ENCODE results near the gene MSRB3. TPM values are rescaled to one million over a fixed set of nuclear protein-coding genes. Genes with fewer than 3 reads are reported as not detected.

Gene MSRB3
- total and polyA plus RNA-seq, 2 donors (not counting 3 experiments of a cell fraction or from before 2014, with no cell fraction given) = 20.0 to 59.3 TPM

- Histone ChIP-seq H3K4me2 (ENCODE audit: insufficient read depth, low read length) (no peak overlapping the region), H3K9me3 (replicated peaks; ENCODE audit: control insufficient read depth, insufficient read depth, low read length) (no peaks in the 10 kb centered on the region), H3K4me1 (ENCODE audit: control insufficient read depth, extremely low read depth, insufficient read depth, low read length) (no peaks in the 10 kb centered on the region), H2AFZ (ENCODE audit: low read depth, low read length) (no peak overlapping the region), H3K9ac (replicated peaks; ENCODE audit: extremely low read depth, insufficient read depth, low read length) (no peak overlapping the region), H3K27ac (ENCODE audit: insufficient read depth, low read depth, low read length) (no peak overlapping the region), H3K27me3 (ENCODE audit: control insufficient read depth in 2 of 2, insufficient read depth in 2 of 2, low read length in 2 of 2) (no peaks in the 10 kb centered on the region), H3K9me1 (replicated peaks; ENCODE audit: control insufficient read depth, extremely low read depth, insufficient read depth, low read length) (no peaks in the 10 kb centered on the region), H3K79me2 (ENCODE audit: control insufficient read depth, insufficient read depth, low read length) (no peaks in the 10 kb centered on the region), H3K36me3 (ENCODE audit: control insufficient read depth in 2 of 2, extremely low read depth in 1 of 2, insufficient read depth in 2 of 2, low read length in 2 of 2) (no peaks in the 10 kb centered on the region), H4K20me1 (replicated peaks; ENCODE audit: control insufficient read depth, extremely low read depth, insufficient read depth, low read length) (no peaks in the 10 kb centered on the region), H3K4me3 (replicated peaks in 1 of 3; ENCODE audit: insufficient read depth in 1 of 3, low read depth in 1 of 3, low read length in 3 of 3) (no peak overlapping the region)
- dilution Hi-C loops (cut with MboI; ENCODE audit: extremely low pct_ligation_motif_present, low sequenced_read_pairs) = no loop called here
- TF ChIP-seq MYC (IDR thresholded peaks at IDR 0.05; ENCODE audit: low read depth, low read length) (no peak), POLR2A (IDR thresholded peaks at IDR 0.05; ENCODE audit: low read depth, low read length) (no peak), POLR2AphosphoS5 (IDR thresholded peaks at IDR 0.05; ENCODE audit: insufficient read depth, low read depth, low read length) (no peak), MAX (IDR thresholded peaks at IDR 0.05; ENCODE audit: insufficient read depth, insufficient read length) (no peak), CTCF (IDR thresholded peaks at IDR 0.05; ENCODE audit: extremely low read depth in 1 of 2, insufficient read depth in 1 of 2, low read depth in 1 of 2, low read length in 2 of 2) (no peak), JUN (IDR thresholded peaks at IDR 0.05; ENCODE audit: borderline replicate concordance, insufficient read depth, insufficient read length, low read depth) (no peak), FOS (IDR thresholded peaks at IDR 0.05; ENCODE audit: borderline replicate concordance, insufficient read depth, low read length) (no peak), EZH2 (IDR thresholded peaks at IDR 0.05; ENCODE audit: borderline replicate concordance, low read depth, low read length, severe bottlenecking) (no peak), GATA2 (IDR thresholded peaks at IDR 0.05; ENCODE audit: insufficient read depth, insufficient read length, low read depth, low read length) (no peak)
- FAIRE-seq (no peak), DNase-seq (ENCODE audit: low read depth, low spot score) (peak; percentile 19)
- BruUV-seq (replicated peaks) = no TSS peak
- intact Hi-C loops (cut with micrococcal nuclease) = no loop called here
- POLR2A ChIA-PET = no interaction called here
- CTCF ChIA-PET = interaction anchor here (0.7 kb wide), 1 partner anchor 18 kb away, joined by 3 read pairs; no protein-coding TSS in a partner anchor
These were observed 211.8 kb downstream of the MSRB3 start for GRCh38 chr12:65490250-65490649.
